Dermis microvascular lymphatic vessel endothelial cell (primary cell): ENCODE data around the gene SLCO6A1. TPM values are rescaled to one million over a fixed set of nuclear protein-coding genes. Genes with fewer than 3 reads are reported as not detected.
"Not testable (repeated sequence)": the region's sequence is repeated elsewhere in the genome, so short reads cannot be mapped to it uniquely, and the experiment has no call there.

Experiments
- DNase-seq, 2 donors: peaks; one replicate each; pipeline versions ENCODE4 v3.0.0 to v3.0.0-alpha.2; 2010; ENCODE audit warnings: low read depth in 2 of 2
- total RNA-seq: library from RNA; depleted of rRNA; stranded (reverse); fragments of >200 nt; gene quantifications from 2 replicates; pipeline ENCODE4 v1.2.1, GENCODE V29; 2014

The SLCO6A1 gene
- total RNA-seq = not detected in 2 replicates

GRCh38 chr5:102498271-102499034 lies at the start of gene SLCO6A1:
TSS of gene SLCO6A1 (minus strand) at chr5:102499001. CDS start at chr5:102498844, 157 bp downstream.
- DNase-seq = no peak

- no peak for DNase-seq
Measured at GRCh38 chr5:102547141-102548035, 48.6 kb upstream of the SLCO6A1 start.

- DNase-seq = peak in 1 of 2 donors; percentile 8
Measured at GRCh38 chr5:102545175-102545574, 46.4 kb upstream of the SLCO6A1 start.

GRCh38 chr5:102542057-102542456 lies 43.3 kb upstream of the SLCO6A1 start:
- no peak for DNase-seq

GRCh38 chr5:102539996-102540728 lies 41.4 kb upstream of the SLCO6A1 start:
- no peak for DNase-seq

- DNase-seq = peak in 1 of 2 donors; percentile 20
Measured at GRCh38 chr5:102539562-102539961, 40.8 kb upstream of the SLCO6A1 start.

- no peak for DNase-seq
Measured at GRCh38 chr5:102537011-102537410, 38.2 kb upstream of the SLCO6A1 start.

- peak in 1 of 2 donors; percentile 4 for DNase-seq
Measured at GRCh38 chr5:102536323-102536928, 37.6 kb upstream of the SLCO6A1 start.

- DNase-seq = no peak
Measured at GRCh38 chr5:102532123-102532522, 33.3 kb upstream of the SLCO6A1 start.

- no peak for DNase-seq
Measured at GRCh38 chr5:102531506-102531905, 32.7 kb upstream of the SLCO6A1 start.

GRCh38 chr5:102529447-102529846 lies 30.6 kb upstream of the SLCO6A1 start:
- no peak for DNase-seq

GRCh38 chr5:102529031-102529430 lies 30.2 kb upstream of the SLCO6A1 start:
- DNase-seq = no peak

GRCh38 chr5:102528600-102528999 lies 29.8 kb upstream of the SLCO6A1 start:
- no peak for DNase-seq

- DNase-seq = no peak
Measured at GRCh38 chr5:102527547-102527946, 28.7 kb upstream of the SLCO6A1 start.

- no peak for DNase-seq
Measured at GRCh38 chr5:102523541-102524175, 24.9 kb upstream of the SLCO6A1 start.

- DNase-seq = peak in 1 of 2 donors; percentile 22
Measured at GRCh38 chr5:102511666-102512065, 12.9 kb upstream of the SLCO6A1 start.

- not testable (repeated sequence) for DNase-seq
Measured at GRCh38 chr5:102491261-102491914, 7.4 kb downstream of the SLCO6A1 start.

- no peak for DNase-seq
Measured at GRCh38 chr5:102483736-102484135, 15.1 kb downstream of the SLCO6A1 start.

- no peak for DNase-seq
Measured at GRCh38 chr5:102481054-102481715, 17.6 kb downstream of the SLCO6A1 start.

- no peak for DNase-seq
Measured at GRCh38 chr5:102453716-102454115, 45.1 kb downstream of the SLCO6A1 start.
